GM19240 (cell line): ENCODE data around the gene ZNF383.
"Not testable (repeated sequence)": the region's sequence is repeated elsewhere in the genome, so short reads cannot be mapped to it uniquely, and the experiment has no call there.

Experiments
- DNase-seq: peaks from one replicate; pipeline ENCODE4 v3.0.0; 2011; ENCODE audit warnings: low spot score; ENCODE audit not compliant: insufficient read length

Gene ZNF383

DNA sequence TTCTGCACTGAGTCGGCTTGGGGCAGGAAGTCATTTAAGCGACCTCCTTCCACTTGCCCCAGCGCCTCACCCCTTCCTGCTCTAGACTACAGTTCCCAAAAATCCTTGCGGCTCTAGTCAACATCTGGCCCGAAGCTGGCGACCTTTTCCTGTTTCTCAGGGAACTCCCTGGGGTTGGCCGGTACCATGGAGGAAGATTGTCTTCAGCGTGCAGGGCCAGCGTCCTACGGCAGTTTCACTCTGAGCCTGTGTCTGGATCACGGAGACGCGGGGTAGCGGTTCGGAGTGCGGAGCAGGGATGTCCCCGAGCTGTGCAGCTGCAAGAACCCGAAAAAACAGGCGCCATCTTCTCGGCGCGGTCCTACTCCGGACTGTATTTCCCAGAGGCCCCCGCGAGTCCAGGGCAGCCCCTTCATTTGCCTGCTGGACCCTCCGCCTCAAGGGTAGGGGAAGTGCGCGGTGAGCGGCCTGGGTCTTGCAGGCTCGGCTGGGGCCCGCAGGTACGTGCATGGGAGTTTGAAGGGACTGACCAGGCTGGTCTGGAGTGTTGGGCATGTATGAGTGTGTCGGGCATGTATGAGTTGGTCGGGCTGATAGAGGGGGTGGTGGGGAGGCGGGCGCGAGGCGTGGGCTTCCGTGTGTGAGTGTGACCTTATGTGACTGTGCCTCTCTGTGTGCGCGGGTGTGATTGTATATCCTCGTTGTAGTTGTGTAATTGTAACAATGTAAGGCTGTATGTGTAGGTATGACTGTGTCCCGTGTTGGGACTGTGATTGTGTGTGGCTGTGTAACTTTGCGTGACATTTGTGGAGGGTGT is at the start of gene ZNF383:
TSS of gene ZNF383 (plus strand) at position 440 of the 817 bp plus-strand sequence. CDS start 12,240 bp downstream, outside the sequence.
- DNase-seq: peak; percentile 73

DNA sequence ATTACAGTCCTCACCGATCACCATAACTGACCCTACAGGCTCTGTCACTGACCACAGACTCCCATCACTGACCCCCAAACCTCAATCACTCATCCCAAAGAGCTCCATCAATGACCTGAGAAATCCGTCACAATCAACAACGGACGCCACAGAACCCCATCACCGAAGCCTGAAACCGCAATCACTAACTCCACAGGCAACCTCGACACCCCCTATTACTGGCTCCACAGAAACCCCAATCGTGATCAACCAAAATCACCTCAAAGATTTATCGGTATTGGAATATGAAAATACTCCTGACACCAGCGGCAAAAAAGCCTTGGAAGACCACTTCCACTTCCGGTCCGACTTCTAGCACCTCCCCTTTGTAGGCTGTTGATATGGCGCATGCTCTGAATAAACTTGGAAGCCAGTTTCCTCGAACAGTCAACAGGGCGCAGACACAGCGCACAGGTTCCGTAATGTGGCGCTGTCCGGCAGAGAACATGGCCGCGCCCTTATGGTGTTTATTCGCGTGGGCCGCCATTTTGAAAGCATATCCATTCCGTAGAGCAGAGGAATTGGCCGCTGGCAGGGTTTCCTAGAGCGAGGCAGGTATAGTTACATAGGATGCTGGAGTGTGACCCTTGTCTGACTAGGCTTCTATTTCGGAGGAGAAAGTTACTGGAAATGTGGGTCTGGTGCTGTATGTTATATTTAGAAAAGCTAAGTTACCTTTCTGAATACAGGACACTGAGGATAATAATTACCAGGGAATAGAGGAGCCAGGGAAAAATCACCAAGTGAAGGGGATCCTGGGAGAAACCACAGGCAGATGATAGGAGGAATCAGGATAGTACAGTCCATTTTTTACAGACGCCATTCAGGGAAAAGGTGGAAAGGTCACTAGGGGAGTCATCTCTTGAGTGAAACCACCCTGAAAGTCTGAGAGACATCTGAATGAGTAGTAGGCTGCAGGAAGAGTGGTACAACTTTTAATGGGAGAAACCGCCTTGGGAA is 45.3 kb upstream of the ZNF383 start, which contains the start of gene ZNF585A:
TSS of gene ZNF585A (minus strand) at position 328 of the 999 bp plus-strand sequence. CDS start 2,785 bp downstream, outside the sequence.
- peak; percentile 69 for DNase-seq

DNA sequence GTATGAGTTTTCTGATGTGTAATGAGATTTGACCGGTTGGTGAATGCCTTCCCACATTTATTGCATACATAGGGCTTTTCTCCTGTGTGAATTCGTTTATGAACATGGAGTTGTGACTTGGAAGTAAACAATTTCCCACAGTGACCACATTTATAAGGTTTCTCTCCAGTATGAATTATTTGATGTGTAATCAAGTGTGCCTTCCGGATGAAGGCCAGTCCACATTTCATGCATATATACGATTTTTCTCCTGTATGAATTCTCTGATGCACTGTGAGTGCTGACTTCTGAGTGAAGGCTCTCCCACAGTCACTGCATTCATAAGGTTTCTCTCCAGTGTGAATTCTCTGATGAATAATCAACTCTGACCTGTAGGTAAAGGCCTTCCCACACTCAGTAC is 31.9 kb upstream of the ZNF383 start:
- DNase-seq: not testable (repeated sequence)

DNA sequence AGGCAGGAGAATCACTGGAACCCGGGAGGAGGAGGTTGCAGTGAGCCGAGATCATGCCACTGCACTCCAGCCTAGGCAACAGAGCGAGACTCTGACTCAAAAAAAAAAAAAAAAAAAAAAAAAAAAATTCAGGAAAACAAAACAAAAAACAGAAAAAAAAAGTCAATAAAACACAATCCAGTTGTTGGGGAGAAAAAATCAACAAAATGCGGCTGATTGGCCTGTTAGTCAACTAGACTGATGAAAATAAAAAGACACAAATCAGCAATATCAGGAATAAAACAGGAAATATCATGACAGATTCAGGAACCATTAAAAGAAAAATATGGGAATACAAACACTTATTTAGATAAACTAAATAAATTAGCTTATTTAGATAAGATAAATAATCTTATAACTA is 22.8 kb upstream of the ZNF383 start:
- not testable (repeated sequence) for DNase-seq

DNA sequence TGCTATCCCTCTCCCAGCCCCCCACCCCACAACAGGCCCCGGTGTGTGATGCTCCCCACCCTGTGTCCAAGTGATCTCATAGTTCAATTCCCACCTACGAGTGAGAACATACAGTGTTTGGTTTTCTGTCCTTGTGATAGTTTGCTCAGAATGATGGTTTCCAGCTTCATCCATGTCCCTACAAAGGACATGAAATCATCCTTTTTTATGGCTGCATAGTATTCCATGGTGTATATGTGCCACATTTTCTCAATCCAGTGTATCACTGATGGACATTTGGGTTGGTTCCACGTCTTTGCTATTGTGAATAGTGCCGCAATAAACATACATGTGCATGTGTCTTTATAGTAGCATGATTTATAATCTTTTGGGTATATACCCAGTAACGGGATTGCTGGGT is 20.9 kb upstream of the ZNF383 start:
- DNase-seq: not testable (repeated sequence)

DNA sequence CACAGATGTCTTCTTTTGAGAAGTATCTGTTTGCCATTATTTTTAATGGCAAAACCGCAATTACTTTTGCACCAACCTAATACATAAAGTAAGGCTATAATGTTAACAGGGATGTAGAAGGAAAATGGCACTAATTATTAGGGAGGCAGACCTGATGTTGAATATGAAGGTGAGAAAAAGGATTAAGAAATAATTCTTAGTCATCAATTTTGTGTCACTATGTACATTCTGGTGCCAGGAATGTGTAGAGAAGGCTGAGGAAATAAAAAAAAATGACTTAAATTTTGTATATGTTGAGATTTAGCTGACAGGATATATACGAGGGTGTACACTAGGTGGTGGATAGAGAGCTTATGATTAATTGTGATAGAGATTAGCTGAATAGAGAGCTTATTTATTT is 20.2 kb upstream of the ZNF383 start:
- DNase-seq: no peak

DNA sequence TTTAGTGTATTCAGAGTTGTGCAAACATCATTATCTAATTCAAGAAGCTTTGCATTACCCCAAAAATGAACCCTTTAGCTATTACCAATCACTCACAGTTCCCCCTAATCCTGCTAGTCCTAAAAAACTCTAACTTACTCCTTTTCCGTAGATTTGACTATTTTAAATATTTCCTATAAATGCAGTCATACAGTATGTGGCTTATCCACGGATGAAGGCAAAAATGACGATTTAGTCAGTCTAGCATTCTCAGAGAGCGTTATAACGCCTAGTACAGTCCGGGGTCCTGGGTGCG is 587 bp upstream of the ZNF383 start:
- DNase-seq: no peak

DNA sequence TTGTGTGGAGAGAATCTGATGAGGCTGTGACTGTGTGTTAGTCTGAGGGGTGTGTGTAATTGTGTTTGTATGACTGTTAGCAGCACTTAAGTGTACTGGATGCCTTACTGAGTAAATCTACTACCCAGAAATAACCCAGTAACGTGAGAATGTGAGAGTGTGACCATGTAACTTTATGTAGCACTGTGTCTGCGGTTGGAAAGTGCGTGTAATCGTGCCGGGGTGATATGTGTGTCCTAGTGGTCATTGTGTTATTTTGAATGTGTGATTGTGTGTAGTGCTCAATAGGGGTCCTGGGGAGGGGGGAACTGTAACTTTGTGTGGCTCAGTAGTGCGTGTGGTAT is 550 bp downstream of the ZNF383 start:
- DNase-seq: no peak

DNA sequence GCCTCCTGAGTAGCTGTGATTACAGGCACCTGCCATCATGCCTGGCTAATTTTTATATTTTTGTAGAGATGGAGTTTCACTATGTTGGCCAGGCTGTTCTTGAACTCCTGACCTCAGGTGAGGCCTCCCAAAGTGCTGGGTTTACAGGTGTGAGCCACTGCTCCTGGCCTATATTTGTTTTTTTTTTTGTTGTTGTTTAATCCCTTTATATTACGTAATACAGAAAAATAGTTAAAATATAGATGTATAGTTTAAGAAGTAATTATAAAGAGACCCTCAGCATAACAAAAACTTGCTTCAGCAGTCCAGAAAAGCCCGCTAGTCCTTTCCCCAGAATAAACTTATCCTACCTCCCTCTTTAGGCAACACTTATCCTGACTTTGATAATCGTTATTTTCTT is 2.4 kb downstream of the ZNF383 start:
- no peak for DNase-seq

DNA sequence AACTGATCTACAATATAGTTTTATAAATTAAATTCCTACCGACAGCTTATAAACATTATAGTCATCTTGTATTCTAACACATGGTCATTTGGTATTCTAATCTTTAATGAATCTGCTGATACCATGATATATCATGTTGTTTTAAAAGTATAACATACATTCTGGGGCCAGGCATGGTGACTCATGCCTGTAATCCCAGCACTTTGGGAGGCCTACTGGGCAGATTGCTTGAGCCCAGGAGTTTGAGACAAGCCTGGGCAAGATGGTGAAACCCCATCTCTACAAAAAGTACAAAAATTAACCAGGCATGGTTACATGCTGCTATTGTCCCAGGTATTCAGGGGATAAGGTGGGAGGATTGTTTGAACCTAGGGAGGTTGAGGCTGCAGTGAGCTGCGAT is 3.1 kb downstream of the ZNF383 start:
- no peak for DNase-seq

DNA sequence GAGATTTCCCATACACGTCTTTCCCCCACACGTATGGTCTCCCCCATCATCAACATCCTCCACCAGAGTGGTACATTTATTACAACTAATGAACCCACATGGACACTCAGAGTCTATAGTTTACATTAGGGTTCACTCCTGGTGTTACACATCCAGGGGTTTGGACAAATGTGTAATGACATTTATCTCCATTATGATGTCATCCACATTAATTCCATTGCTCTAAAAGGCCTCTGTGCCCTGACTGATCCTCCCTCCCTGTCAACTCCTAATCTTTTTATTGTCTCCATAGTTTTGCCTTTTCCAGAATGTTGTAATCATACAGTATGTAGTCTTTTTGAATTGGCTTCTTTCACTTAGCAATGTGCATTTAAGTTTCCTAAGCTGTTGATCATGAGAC is 8.2 kb downstream of the ZNF383 start:
- DNase-seq: no peak

DNA sequence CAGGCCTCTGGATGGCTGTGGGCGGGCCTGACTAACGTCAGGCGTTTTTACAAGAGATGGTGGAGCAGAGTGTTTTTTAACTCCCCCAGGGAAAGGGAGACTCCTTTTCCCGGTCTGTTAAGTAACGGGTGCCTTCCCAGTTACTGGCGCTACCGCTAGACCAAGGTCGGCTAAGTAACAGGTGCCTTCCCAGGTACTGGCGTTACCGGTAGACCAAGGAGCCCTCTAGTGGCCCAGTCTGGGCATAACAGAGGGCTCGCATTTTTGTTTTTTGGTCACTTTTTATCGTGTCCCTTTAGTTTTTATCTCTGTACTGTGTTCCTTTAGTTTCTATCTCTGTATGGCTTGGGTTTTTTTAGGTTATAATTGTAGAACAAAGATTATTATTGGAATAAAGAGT is 10.0 kb downstream of the ZNF383 start:
- no peak for DNase-seq

DNA sequence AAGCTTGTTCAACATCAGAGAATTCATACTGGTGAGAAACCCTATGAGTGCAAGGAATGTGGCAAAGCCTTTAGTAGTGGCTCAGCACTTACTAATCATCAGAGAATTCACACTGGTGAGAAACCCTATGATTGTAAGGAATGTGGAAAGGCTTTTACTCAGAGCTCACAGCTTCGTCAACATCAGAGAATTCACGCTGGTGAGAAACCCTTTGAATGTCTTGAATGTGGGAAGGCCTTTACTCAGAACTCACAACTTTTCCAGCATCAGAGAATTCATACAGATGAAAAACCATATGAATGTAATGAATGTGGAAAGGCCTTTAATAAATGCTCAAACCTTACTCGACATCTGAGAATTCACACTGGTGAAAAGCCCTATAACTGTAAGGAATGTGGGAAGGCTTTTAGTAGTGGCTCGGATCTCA is 25.2 kb downstream of the ZNF383 start:
- DNase-seq: no peak

DNA sequence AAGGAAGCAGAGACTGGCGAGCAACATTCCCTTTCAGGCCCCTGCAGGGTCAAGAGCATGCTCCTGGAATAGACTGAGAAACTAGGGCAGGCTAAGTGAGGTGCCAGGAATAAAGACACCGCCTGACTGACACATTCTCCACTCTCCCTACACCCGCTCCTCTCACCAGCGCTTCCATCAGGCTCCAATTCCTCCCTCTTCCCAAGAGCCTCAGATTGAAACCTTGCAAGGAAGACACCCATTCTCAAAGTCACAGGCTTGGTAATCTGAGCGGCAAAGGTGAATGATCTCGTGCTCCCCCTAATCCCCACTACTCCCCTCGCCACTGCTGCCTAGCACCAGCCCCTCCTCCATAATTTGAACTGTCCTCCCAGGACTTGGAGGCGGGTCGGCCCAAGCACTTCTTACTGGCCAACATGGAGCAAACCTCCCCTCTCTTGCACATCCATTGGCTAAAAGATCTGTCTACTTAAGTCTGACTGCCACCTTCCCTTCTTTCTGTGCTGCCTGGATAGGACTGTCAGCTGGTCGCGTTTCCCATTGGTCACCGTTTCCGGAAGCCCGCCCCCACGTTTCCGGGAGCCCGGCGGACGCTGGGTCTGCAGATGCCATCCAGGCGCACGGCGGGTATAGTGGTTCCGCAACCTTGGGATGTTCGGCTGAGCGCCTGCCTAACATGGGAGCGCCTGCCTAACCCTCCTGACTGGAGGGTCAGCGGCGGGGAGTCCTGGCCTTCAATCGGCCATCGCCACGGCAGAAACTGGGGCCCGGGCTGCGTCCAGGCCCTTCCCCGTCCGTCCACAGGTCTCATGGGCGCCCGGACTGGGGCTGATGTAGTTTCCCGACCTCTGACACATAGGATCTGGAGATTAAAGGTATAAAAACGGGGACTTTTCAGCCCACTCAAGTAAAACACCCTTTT is 33.6 kb downstream of the ZNF383 start:
- peak; percentile 6 for DNase-seq

DNA sequence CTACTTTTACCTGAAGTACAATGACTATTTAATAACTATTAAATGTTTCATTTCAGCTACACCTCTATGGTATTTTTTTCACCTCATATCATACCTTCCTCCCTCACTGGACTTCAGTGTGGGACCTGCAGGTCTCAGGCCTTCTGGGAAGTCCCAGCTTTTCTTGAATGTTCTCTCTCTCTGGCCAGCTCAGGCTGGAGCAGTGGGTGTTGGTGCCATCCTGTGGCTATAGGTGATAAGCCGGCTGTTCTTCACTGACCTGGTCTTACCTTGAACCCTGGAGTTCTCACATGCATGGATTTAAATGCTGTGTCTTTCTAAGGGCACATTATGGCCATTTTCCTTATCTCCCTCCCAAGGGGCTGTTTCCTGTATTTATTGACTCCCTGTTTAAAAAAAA is 45.0 kb downstream of the ZNF383 start:
- not testable (repeated sequence) for DNase-seq

DNA sequence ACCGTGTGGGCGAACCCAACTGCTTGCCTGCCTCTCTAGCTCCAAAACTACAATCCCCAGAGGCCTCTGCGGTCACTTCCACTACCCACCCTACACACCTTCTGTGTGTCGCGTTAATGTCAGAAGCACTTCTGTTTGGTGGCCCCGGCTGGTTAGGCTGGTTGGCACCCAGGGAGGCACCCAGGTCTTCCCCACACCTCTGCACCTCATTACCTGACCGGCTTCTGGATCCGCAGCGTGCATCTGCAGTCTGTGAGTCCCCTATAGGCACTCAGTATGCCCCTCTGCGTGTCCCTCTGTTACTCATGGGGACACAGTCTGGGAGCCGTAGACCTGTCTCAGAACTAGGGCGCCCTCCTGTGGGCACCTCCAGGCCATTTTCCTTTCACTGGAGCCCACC is 49.0 kb downstream of the ZNF383 start:
- not testable (repeated sequence) for DNase-seq

DNA sequence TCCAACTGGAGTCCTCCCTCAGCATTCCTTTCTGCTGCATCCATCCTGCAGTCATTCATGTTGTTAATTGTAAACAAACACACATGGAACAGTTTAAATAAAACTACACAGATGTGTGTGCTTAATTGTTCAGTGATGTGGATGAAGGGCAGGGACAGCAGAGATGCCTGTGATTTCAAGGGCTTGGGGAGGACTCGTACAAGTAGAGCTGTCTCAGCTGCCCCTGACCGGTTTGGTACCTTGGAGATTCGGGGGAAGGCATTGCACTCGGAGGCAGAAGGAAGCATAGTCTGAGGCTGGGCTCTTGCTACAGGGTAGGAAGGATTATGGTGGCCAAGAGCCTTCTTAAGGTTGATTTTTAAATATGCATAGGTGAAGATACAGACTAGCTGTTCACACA is 49.7 kb downstream of the ZNF383 start:
- not testable (repeated sequence) for DNase-seq

DNA sequence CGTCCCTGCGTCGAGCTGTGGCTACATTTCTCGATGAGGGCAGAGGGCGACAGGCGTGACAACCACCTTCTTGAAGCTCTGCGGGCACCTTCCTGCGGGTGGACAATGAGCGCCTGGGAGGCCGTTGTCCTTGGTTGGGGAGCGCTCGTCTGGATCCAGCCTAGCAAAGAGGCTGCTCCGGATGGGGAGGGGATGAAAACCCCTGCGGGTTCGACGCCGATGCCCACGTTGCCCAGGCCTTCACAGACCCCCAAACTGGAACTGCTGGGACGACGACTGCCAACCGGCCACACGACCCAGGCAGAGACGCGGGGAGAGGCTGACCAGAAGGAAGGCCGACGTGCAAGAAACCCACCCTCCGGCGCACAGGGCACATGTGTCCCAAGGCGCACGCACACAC is 62.6 kb downstream of the ZNF383 start:
- not testable (repeated sequence) for DNase-seq

DNA sequence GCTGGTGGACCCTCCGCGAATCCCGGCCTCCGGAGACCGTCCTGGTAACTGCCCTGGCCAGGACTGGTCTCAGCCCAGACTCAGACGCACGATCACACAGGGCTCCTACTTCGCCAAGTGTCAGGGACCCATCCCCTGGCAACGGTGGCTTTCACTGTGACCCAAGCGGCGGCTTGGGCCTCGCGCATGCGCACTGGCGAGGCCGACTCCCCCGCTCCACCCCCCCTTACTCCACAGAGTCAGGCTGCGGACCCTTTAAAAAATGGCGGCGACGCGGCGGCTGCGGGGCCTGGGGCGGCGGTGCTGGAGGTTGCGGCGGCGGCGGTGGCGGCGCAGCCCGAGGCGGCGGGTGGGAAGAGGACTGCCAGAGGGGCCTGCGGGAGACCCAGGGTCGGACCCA is 66.0 kb downstream of the ZNF383 start:
- not testable (repeated sequence) for DNase-seq

DNA sequence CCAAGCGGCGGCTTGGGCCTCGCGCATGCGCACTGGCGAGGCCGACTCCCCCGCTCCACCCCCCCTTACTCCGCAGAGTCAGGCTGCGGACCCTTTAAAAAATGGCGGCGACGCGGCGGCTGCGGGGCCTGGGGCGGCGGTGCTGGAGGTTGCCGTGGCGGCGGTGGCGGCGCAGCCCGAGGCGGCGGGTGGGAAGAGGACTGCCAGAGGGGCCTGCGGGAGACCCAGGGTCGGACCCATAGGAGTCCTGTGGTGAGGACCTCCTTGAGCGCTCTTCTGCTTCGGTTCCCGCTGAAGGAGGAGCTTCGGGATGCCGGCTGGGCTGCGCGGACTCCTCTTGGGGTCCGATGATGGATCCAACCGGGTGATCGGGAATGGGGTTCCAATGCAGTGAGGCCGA is 71.2 kb downstream of the ZNF383 start:
- not testable (repeated sequence) for DNase-seq
